ENCODE results near the gene CAPZA2. TPM values are rescaled to one million over a fixed set of nuclear protein-coding genes. Genes with fewer than 3 reads are reported as not detected.

Gene CAPZA2
- total RNA-seq, 2 experiments from 2014 or later = 152 to 155 TPM

- H3K4me1 Mint-ChIP-seq = no peaks in the 10 kb centered on the region
- H3K4me3 Mint-ChIP-seq = no peak overlapping the region
- DNase-seq = no peak
- H3K27me3 Mint-ChIP-seq = no peaks in the 10 kb centered on the region
- POLR2A ChIA-PET = no interaction called here
- no peaks in the 10 kb centered on the region for H3K9me3 Mint-ChIP-seq
- H3K36me3 Mint-ChIP-seq (ENCODE audit: low read depth) = peaks cover 46% of the 10 kb centered on the region
- no peak overlapping the region for H3K27ac Mint-ChIP-seq
- CTCF ChIA-PET = interaction anchor here (1.0 kb wide), 1 partner anchor 8 kb away, joined by 4 read pairs; no protein-coding TSS in a partner anchor
These were observed 44.0 kb downstream of the CAPZA2 start for GRCh38 chr7:116906391-116906790.

GRCh38 chr7:116910383-116910782 lies 48.0 kb downstream of the CAPZA2 start:
- Mint-ChIP-seq H3K4me1 (no peaks in the 10 kb centered on the region), H3K9me3 (no peaks in the 10 kb centered on the region), H3K4me3 (no peak overlapping the region), H3K27ac (no peak overlapping the region), H3K27me3 (no peaks in the 10 kb centered on the region), H3K36me3 (ENCODE audit: low read depth) (peaks cover 55% of the 10 kb centered on the region)
- ChIA-PET POLR2A (interaction anchor here (1.2 kb wide), 1 partner anchor 10 kb away, joined by 3 read pairs; no protein-coding TSS in a partner anchor), CTCF (interaction anchor here (1.4 kb wide), 1 partner anchor 21 kb away, joined by 4 read pairs; no protein-coding TSS in a partner anchor)
- no peak for DNase-seq

- H3K36me3 Mint-ChIP-seq (ENCODE audit: low read depth) = peaks cover 53% of the 10 kb centered on the region
- H3K27me3 Mint-ChIP-seq = no peaks in the 10 kb centered on the region
- POLR2A ChIA-PET = no interaction called here
- CTCF ChIA-PET = interaction anchor here (1.0 to 1.4 kb wide), 2 partner anchors 15 to 20 kb away, joined by 3 to 4 read pairs; no protein-coding TSS in a partner anchor
- H3K4me3 Mint-ChIP-seq = no peak overlapping the region
- H3K9me3 Mint-ChIP-seq = no peaks in the 10 kb centered on the region
- no peak overlapping the region for H3K27ac Mint-ChIP-seq
- no peaks in the 10 kb centered on the region for H3K4me1 Mint-ChIP-seq
- no peak for DNase-seq
These were observed 49.4 kb downstream of the CAPZA2 start for GRCh38 chr7:116911801-116912200.

- Mint-ChIP-seq H3K4me1 (no peaks in the 10 kb centered on the region), H3K9me3 (no peaks in the 10 kb centered on the region), H3K36me3 (ENCODE audit: low read depth) (peaks cover 54% of the 10 kb centered on the region), H3K27ac (no peak overlapping the region), H3K4me3 (no peak overlapping the region), H3K27me3 (no peaks in the 10 kb centered on the region)
- ChIA-PET POLR2A (no interaction called here), CTCF (interaction anchor here (0.5 to 3.0 kb wide), 4 partner anchors 15 to 202 kb away, joined by 3 to 10 read pairs (median 4); no protein-coding TSS in a partner anchor)
- no peak for DNase-seq
These were observed 50.0 kb downstream of the CAPZA2 start for GRCh38 chr7:116912269-116912909.

GRCh38 chr7:116918704-116919103 lies 56.3 kb downstream of the CAPZA2 start:
- Mint-ChIP-seq H3K27me3 (no peaks in the 10 kb centered on the region), H3K27ac (no peak overlapping the region), H3K4me1 (no peaks in the 10 kb centered on the region), H3K4me3 (no peak overlapping the region), H3K36me3 (ENCODE audit: low read depth) (peaks cover 33% of the 10 kb centered on the region), H3K9me3 (no peaks in the 10 kb centered on the region)
- CTCF ChIA-PET = interaction anchor here (1.0 to 2.6 kb wide), 2 partner anchors 10 to 12 kb away, joined by 6 to 7 read pairs; no protein-coding TSS in a partner anchor
- DNase-seq = no peak
- POLR2A ChIA-PET = no interaction called here

- Mint-ChIP-seq H3K4me3 (no peak overlapping the region), H3K36me3 (ENCODE audit: low read depth) (peaks cover 23% of the 10 kb centered on the region), H3K4me1 (no peaks in the 10 kb centered on the region), H3K27me3 (no peaks in the 10 kb centered on the region), H3K9me3 (no peaks in the 10 kb centered on the region), H3K27ac (no peak overlapping the region)
- ChIA-PET CTCF (interaction anchor here (2.6 kb wide), 1 partner anchor 10 kb away, joined by 7 read pairs; no protein-coding TSS in a partner anchor), POLR2A (interaction anchor here (1.3 kb wide), 1 partner anchor 10 kb away, joined by 3 read pairs; no protein-coding TSS in a partner anchor)
- no peak for DNase-seq
These were observed 58.0 kb downstream of the CAPZA2 start for GRCh38 chr7:116920359-116920758.

GRCh38 chr7:116922545-116922944 lies 60.2 kb downstream of the CAPZA2 start:
- no peak overlapping the region for H3K4me3 Mint-ChIP-seq
- H3K27ac Mint-ChIP-seq = no peak overlapping the region
- DNase-seq = no peak
- no peaks in the 10 kb centered on the region for H3K9me3 Mint-ChIP-seq
- H3K4me1 Mint-ChIP-seq = no peaks in the 10 kb centered on the region
- H3K36me3 Mint-ChIP-seq (ENCODE audit: low read depth) = peaks cover 16% of the 10 kb centered on the region
- H3K27me3 Mint-ChIP-seq = no peaks in the 10 kb centered on the region
- CTCF ChIA-PET = interaction anchor here (0.7 kb wide), 1 partner anchor 10 kb away, joined by 3 read pairs; no protein-coding TSS in a partner anchor
- POLR2A ChIA-PET = no interaction called here

- ChIA-PET POLR2A (interaction anchor here (0.6 kb wide), 2 partner anchors 30 to 51 kb away, joined by 3 read pairs; no protein-coding TSS in a partner anchor), CTCF (no interaction called here)
- Mint-ChIP-seq H3K27me3 (peaks cover 11% of the 10 kb centered on the region), H3K9me3 (no peaks in the 10 kb centered on the region), H3K4me3 (no peak overlapping the region), H3K36me3 (ENCODE audit: low read depth) (peaks cover 7% of the 10 kb centered on the region), H3K4me1 (no peaks in the 10 kb centered on the region), H3K27ac (no peak overlapping the region)
- DNase-seq = no peak
These were observed 62.4 kb downstream of the CAPZA2 start for GRCh38 chr7:116924741-116925140.

- H3K4me1 Mint-ChIP-seq = peaks cover 3% of the 10 kb centered on the region
- CTCF ChIA-PET = interaction anchor here (0.9 to 5.8 kb wide), 4 partner anchors 10 to 201 kb away, joined by 4 to 80 read pairs (median 6); no protein-coding TSS in a partner anchor
- no peak for DNase-seq
- no peak overlapping the region for H3K27ac Mint-ChIP-seq
- no peaks in the 10 kb centered on the region for H3K36me3 Mint-ChIP-seq (ENCODE audit: low read depth)
- no peaks in the 10 kb centered on the region for H3K9me3 Mint-ChIP-seq
- POLR2A ChIA-PET = no interaction called here
- no peak overlapping the region for H3K4me3 Mint-ChIP-seq
- H3K27me3 Mint-ChIP-seq = peaks cover 13% of the 10 kb centered on the region
These were observed 66.6 kb downstream of the CAPZA2 start for GRCh38 chr7:116929021-116929420.

- peaks cover 3% of the 10 kb centered on the region for H3K4me1 Mint-ChIP-seq
- H3K36me3 Mint-ChIP-seq (ENCODE audit: low read depth) = no peaks in the 10 kb centered on the region
- ChIA-PET CTCF (interaction anchor here (0.6 to 5.8 kb wide), 23 partner anchors 10 to 212 kb away, joined by 3 to 80 read pairs (median 5); partner anchors contain the start of gene ST7), POLR2A (no interaction called here)
- peak; percentile 77 for DNase-seq
- H3K9me3 Mint-ChIP-seq = no peaks in the 10 kb centered on the region
- no peak overlapping the region for H3K4me3 Mint-ChIP-seq
- peaks cover 16% of the 10 kb centered on the region for H3K27me3 Mint-ChIP-seq
- no peak overlapping the region for H3K27ac Mint-ChIP-seq
These were observed 67.8 kb downstream of the CAPZA2 start for GRCh38 chr7:116929914-116930913.

- CTCF ChIA-PET = interaction anchor here (0.6 to 5.8 kb wide), 8 partner anchors 8 to 201 kb away, joined by 3 to 80 read pairs (median 3); no protein-coding TSS in a partner anchor
These were observed 70.2 kb downstream of the CAPZA2 start for GRCh38 chr7:116932566-116932965.

GRCh38 chr7:116933465-116933864 lies 71.1 kb downstream of the CAPZA2 start:
- no peak overlapping the region for H3K4me3 Mint-ChIP-seq
- H3K27me3 Mint-ChIP-seq = peaks cover 23% of the 10 kb centered on the region
- H3K4me1 Mint-ChIP-seq = peaks cover 5% of the 10 kb centered on the region
- no peaks in the 10 kb centered on the region for H3K36me3 Mint-ChIP-seq (ENCODE audit: low read depth)
- no peak overlapping the region for H3K27ac Mint-ChIP-seq
- no peaks in the 10 kb centered on the region for H3K9me3 Mint-ChIP-seq
- ChIA-PET POLR2A (no interaction called here), CTCF (interaction anchor here (0.6 to 5.8 kb wide), 2 partner anchors 77 to 192 kb away, joined by 3 to 80 read pairs; no protein-coding TSS in a partner anchor)
- DNase-seq = no peak

More at GRCh38 chr7:116932566-116932965, 70.2 kb downstream of the CAPZA2 start:
- H3K27ac Mint-ChIP-seq = no peak overlapping the region
- H3K27me3 Mint-ChIP-seq = peaks cover 24% of the 10 kb centered on the region
- H3K4me1 Mint-ChIP-seq = peaks cover 3% of the 10 kb centered on the region
- H3K36me3 Mint-ChIP-seq (ENCODE audit: low read depth) = no peaks in the 10 kb centered on the region
- DNase-seq = no peak
- no peaks in the 10 kb centered on the region for H3K9me3 Mint-ChIP-seq
- H3K4me3 Mint-ChIP-seq = no peak overlapping the region
- POLR2A ChIA-PET = interaction anchor here (1.1 to 1.2 kb wide), 2 partner anchors 20 to 22 kb away, joined by 3 to 4 read pairs; partner anchors contain the start of gene ST7
